Measurements from ENCODE around the gene ZBTB7C.

Gene ZBTB7C

GRCh38 chr18:48252525-48252924 is 156.7 kb downstream of the ZBTB7C start:
- H3K27me3 ChIP-seq, result peaks cover 28% of the 10 kb centered on the region
- no peak overlapping the region for H3K4me3 ChIP-seq (ENCODE audit: low read depth in 1 of 2, low read length in 1 of 2)
- H3K27ac ChIP-seq, result no peak overlapping the region
- no peaks in the 10 kb centered on the region for H3K36me3 ChIP-seq
- no peaks in the 10 kb centered on the region for H3K9me3 ChIP-seq
- H3K4me1 ChIP-seq (ENCODE audit: control insufficient read depth in 1 of 2, insufficient read depth in 1 of 2, low read depth in 1 of 2, low read length in 1 of 2), result no peaks in the 10 kb centered on the region
- TF ChIP-seq CTCF (IDR thresholded peaks at IDR 0.05), result no peak

GRCh38 chr18:48250918-48251317 is 158.3 kb downstream of the ZBTB7C start:
- H3K27me3 ChIP-seq, result peaks cover 28% of the 10 kb centered on the region
- H3K36me3 ChIP-seq, result no peaks in the 10 kb centered on the region
- no peak for TF ChIP-seq CTCF (IDR thresholded peaks at IDR 0.05)
- no peaks in the 10 kb centered on the region for H3K4me1 ChIP-seq (ENCODE audit: control insufficient read depth in 1 of 2, insufficient read depth in 1 of 2, low read depth in 1 of 2, low read length in 1 of 2)
- no peak overlapping the region for H3K4me3 ChIP-seq (ENCODE audit: low read depth in 1 of 2, low read length in 1 of 2)
- H3K9me3 ChIP-seq, result no peaks in the 10 kb centered on the region
- H3K27ac ChIP-seq, result no peak overlapping the region

GRCh38 chr18:48250362-48250907 is 158.7 kb downstream of the ZBTB7C start:
- H3K4me1 ChIP-seq (ENCODE audit: control insufficient read depth in 1 of 2, insufficient read depth in 1 of 2, low read depth in 1 of 2, low read length in 1 of 2), result no peaks in the 10 kb centered on the region
- TF ChIP-seq CTCF (IDR thresholded peaks at IDR 0.05), result no peak

GRCh38 chr18:48249854-48250253 is 159.3 kb downstream of the ZBTB7C start:
- Histone ChIP-seq H3K27ac (no peak overlapping the region), H3K4me3 (ENCODE audit: low read depth in 1 of 2, low read length in 1 of 2) (no peak overlapping the region), H3K36me3 (no peaks in the 10 kb centered on the region), H3K9me3 (no peaks in the 10 kb centered on the region), H3K4me1 (ENCODE audit: control insufficient read depth in 1 of 2, insufficient read depth in 1 of 2, low read depth in 1 of 2, low read length in 1 of 2) (no peaks in the 10 kb centered on the region), H3K27me3 (peaks cover 28% of the 10 kb centered on the region)
- no peak for TF ChIP-seq CTCF (IDR thresholded peaks at IDR 0.05)

More at GRCh38 chr18:48250362-48250907, 158.7 kb downstream of the ZBTB7C start:
- Histone ChIP-seq H3K27me3 (peaks cover 28% of the 10 kb centered on the region), H3K27ac (no peak overlapping the region), H3K4me3 (ENCODE audit: low read depth in 1 of 2, low read length in 1 of 2) (no peak overlapping the region), H3K9me3 (no peaks in the 10 kb centered on the region), H3K36me3 (no peaks in the 10 kb centered on the region)

- H3K27ac ChIP-seq, result no peak overlapping the region
- H3K4me1 ChIP-seq (ENCODE audit: control insufficient read depth in 1 of 2, insufficient read depth in 1 of 2, low read depth in 1 of 2, low read length in 1 of 2), result no peaks in the 10 kb centered on the region
- peaks cover 33% of the 10 kb centered on the region for H3K27me3 ChIP-seq
- no peaks in the 10 kb centered on the region for H3K9me3 ChIP-seq
- H3K36me3 ChIP-seq, result no peaks in the 10 kb centered on the region
- TF ChIP-seq CTCF (IDR thresholded peaks at IDR 0.05), result no peak
- no peak overlapping the region for H3K4me3 ChIP-seq (ENCODE audit: low read depth in 1 of 2, low read length in 1 of 2)
These were observed 164.7 kb downstream of the ZBTB7C start for GRCh38 chr18:48244530-48244929.

- TF ChIP-seq CTCF (IDR thresholded peaks at IDR 0.05), result no peak
- no peak overlapping the region for H3K4me3 ChIP-seq (ENCODE audit: low read depth in 1 of 2, low read length in 1 of 2)
- H3K36me3 ChIP-seq, result no peaks in the 10 kb centered on the region
- no peaks in the 10 kb centered on the region for H3K4me1 ChIP-seq (ENCODE audit: control insufficient read depth in 1 of 2, insufficient read depth in 1 of 2, low read depth in 1 of 2, low read length in 1 of 2)
- H3K27me3 ChIP-seq, result peaks cover 77% of the 10 kb centered on the region
- no peak overlapping the region for H3K27ac ChIP-seq
- H3K9me3 ChIP-seq, result no peaks in the 10 kb centered on the region
These were observed 170.5 kb downstream of the ZBTB7C start for GRCh38 chr18:48238636-48239035.

All from neutrophil (primary cell).